NCI-H446 treated with DMSO at 0.1 percent for 48 hours (cell line): ENCODE measurements around the gene NOSTRIN.
"Not testable (repeated sequence)": the region's sequence is repeated elsewhere in the genome, so short reads cannot be mapped to it uniquely, and the experiment has no call there.

Experiments used
- DNase-seq: peaks from one replicate; lab custom pipeline; 2025; lab: John Stamatoyannopoulos, UW

The NOSTRIN gene

DNA sequence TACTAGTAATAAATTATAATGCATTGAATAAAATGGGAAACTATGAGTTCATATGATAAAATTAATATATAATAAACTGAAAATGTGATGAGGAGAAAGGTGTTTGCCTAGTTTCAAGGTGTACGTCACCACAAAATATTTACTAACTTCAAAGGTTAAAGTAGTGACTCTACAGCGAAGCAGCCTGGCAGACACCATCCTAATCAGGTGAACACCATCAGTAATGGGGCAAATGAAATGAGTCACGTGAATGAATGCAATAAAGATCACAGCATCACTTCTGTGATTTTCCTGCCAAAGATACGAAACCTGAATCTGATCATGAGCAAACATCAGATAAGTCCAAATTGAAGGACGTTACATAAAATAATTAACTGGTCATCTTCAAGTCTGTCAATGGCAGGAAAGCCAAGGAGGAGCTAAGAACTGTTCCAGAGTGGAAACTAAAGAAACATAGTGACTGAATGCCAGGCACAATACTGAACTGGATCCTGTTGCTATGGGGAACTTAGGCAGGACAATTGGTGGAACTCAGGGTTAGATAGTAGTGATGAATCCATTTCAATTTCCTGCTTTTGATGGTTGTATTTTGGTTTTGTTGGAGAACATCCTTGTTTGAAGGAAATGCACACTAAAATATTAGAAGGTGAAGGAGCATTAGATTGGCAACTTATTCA, 12.1 kb upstream of the NOSTRIN start:
- DNase-seq = no peak

GRCh38 chr2:168791140-168791539, 11.3 kb upstream of the NOSTRIN start:
- not testable (repeated sequence) for DNase-seq

GRCh38 chr2:168793596-168793995, 8.8 kb upstream of the NOSTRIN start:
- DNase-seq = no peak

DNA sequence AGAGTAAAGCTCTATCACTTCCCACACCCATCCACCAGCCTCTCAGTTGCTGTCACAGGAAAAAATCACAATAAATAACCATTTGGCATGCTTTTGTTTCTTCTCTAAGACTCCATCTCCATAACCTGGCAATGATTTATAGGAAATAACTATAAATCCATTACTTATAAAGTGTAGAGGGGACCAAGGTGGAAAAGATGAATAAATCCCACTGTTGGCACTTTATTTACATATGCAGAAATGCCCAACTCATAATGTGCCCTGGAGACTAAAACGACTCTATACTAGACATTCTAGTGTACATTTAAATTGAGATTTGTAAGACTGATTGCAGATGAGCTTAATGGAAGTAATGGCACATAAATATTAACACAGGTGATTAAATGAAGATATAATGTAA, 7.5 kb upstream of the NOSTRIN start:
- DNase-seq = no peak

GRCh38 chr2:168796090-168796577, 6.3 kb upstream of the NOSTRIN start:
- no peak for DNase-seq

GRCh38 chr2:168796583-168797285, 5.7 kb upstream of the NOSTRIN start:
- DNase-seq = no peak

DNA sequence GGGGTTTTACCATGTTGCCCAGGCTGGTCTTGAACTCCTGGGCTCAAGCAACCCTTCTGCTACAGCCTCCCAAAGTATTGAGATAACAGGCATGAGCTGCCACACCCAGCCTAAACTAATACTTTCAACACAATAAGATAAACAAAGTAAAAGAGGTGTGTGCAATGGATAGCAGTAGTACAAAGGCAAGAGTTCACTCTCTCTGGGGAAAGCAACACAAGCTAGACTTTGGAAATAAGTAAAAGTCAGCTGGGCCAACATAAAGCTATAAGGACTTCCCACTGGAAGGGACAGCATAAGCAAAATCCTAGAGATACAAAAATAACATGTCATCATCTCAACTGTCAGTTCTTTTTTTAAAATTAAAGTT, 5.2 kb upstream of the NOSTRIN start:
- no peak for DNase-seq

GRCh38 chr2:168798076-168798887, 4.2 kb upstream of the NOSTRIN start:
- DNase-seq = no peak

DNA sequence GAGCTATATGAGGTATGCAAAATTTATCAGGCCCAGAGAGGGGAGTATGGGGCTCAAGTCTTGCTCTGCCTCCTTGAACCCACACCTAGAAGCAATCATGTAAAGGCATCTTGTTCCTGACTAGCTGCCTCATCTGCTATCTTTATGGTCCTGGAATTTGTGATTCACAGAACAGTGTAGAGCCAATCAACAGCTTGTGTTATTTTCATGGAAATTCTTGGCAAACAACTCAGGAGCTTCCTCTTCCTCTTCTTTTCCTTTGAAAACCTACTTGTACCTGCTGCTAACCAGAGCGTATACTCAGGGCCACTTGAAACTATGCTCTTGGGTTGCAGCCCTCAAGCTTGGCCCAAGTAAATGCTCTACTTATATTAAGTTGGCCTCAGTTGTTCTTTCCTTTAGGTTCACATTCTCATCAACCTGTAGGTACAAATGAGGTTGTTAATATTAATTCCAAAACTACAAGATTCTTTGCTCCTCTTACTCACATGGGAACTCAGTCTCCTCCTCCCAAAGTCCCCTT, 3.5 kb upstream of the NOSTRIN start:
- no peak for DNase-seq

- no peak for DNase-seq
Observed at GRCh38 chr2:168801471-168801870, 966 bp upstream of the NOSTRIN start.

DNA sequence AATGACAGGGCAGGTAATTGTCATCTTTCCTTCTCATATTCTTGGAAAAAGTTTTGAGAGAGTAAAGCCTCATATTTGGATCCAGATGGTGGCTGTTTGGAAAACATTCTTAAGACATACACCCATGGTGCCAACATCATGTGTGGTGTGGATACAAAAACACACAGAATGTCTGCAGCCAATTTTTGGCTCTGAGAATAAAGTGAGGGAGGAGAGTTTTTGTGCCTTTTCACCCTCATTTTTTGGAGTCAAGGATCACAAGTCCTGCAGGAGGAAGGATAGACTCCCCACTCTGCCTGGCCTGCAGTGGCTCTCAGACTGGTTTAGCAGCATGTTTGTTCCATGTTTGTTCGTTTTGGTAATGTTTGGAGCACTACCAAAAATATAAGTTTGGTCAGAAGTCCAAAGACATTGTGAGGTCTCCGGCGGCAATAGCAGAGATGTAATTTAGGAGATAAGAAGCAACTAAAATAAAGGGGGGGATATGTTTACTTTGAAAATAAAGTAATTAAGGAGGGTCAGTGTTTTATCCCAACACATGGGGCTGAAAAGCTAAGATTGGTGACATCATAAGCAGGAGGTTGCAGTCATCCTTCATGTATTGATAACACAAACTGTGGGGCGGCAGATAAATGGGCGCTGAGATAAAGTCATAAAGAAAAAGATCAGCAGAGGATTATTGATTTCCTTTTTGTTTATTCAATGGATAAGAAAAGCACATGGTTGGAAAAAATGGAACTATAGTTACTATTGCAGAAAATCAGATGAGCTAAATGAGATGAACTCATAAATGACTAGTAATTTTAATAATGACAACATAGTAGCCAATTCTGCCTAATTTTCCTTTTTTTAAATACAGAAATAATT, 655 bp downstream of the NOSTRIN start:
- no peak for DNase-seq

DNA sequence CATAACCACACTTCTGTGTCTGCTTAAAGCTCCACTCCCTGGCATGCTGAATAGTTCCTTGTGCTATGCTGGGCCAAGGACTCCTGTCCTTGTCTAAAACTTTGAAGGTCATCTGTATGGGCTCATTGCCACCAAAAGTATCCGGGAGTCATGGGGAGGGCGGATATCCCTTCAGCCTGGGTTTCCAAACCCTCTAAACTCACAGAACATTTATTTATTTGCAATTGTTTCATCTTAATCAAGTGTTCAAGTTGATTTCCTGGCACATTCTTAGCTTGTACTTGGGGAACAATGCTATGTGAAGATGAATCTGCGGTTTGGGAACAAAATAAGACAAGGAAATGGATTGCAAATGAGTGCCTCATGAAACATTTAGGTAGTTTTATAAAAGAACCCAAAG, 1.8 kb downstream of the NOSTRIN start:
- DNase-seq = no peak

DNA sequence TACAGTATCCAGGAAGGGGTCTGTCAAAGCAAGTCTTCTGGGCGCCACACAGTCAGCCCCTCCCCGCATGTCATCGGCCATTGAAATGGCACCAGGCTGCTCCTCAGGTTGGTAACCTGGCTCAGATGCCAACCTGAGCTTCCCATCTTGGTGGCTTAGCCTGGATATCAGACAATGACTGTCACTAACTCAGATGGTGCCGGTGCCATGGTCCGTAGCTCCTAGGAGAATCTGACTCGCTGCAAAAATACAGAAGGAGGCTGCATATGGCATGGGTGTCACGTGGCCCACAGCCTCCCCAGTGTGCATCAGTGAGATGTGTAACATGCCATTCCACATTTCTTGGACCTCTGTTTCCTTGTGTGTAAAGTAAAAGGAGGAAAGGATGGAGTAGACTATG, 3.2 kb downstream of the NOSTRIN start:
- no peak for DNase-seq

DNA sequence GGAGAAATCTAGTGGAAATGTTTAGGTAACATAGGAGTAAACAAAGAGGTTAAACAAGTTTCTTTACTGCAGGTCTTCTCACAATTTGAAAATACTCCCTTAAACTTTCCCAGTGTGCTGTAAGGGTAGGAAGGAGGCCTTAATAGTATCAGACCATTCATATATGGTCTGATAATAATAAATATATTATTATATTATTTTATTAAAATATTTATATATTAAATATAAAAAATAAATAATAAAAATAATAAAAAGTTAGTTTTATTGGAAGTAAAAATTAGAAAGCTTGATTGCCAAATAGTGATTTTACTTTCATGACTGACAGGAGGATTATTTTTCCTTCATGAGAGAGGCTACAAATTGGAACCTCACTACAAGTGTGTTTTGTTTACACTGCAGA, 7.1 kb downstream of the NOSTRIN start:
- no peak for DNase-seq

GRCh38 chr2:168810235-168810634, 7.8 kb downstream of the NOSTRIN start:
- DNase-seq = no peak

DNA sequence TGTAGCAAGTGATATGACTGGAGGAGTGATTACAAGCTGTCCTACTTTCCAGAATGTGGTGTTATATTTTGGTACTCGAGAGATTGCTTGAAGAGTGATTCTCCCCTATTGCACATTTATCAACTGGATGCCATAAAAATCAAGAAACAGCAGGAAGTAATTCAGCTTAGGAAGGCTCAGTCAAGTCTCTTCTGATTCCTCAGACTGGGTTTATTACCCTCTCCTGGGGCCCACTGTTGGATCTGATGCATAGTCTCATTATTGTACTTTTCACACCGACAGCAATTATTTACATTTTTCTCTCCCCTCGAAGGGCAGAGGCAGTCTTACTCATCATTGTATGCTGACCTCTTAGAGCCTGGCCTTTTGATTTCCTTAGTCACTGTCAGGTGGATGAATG, 9.3 kb downstream of the NOSTRIN start:
- no peak for DNase-seq

GRCh38 chr2:168814046-168814445, 11.6 kb downstream of the NOSTRIN start:
- no peak for DNase-seq

GRCh38 chr2:168814939-168815907, 12.8 kb downstream of the NOSTRIN start:
- no peak for DNase-seq

GRCh38 chr2:168816369-168816768, 13.9 kb downstream of the NOSTRIN start:
- no peak for DNase-seq

GRCh38 chr2:168819050-168819715, 16.7 kb downstream of the NOSTRIN start:
- no peak for DNase-seq
